ENCODE data around the gene LRIG1. TPM values are rescaled to one million over a fixed set of nuclear protein-coding genes. Genes with fewer than 3 reads are reported as not detected.

Gene LRIG1
- total and polyA plus RNA-seq, 9 of the 15 experiments (the other 6 are each of a cell fraction or from before 2014, with no cell fraction given): 0.05 to 0.38 (median 0.13) TPM; not detected in 3

GRCh38 chr3:66457252-66457651, 43.6 kb downstream of the LRIG1 start:
- Histone ChIP-seq H3K9me1 (ENCODE audit: control insufficient read depth, insufficient read depth, low read length) (no peaks in the 10 kb centered on the region), H3K79me2 (ENCODE audit: control insufficient read depth, insufficient read depth, low read length) (no peaks in the 10 kb centered on the region), H3K4me2 (ENCODE audit: insufficient read depth, low read length) (no peak overlapping the region), H3K36me3 (ENCODE audit: control insufficient read depth, insufficient read depth, low read length) (no peaks in the 10 kb centered on the region), H3K9me3 (replicated peaks; ENCODE audit: control insufficient read depth, insufficient read depth, low read depth, low read length) (no peaks in the 10 kb centered on the region), H2AFZ (ENCODE audit: low read depth, low read length) (no peak overlapping the region), H3K4me3 (no peak overlapping the region), H3K27ac (ENCODE audit: extremely low read depth, low read depth, low read length) (no peak overlapping the region), H3K9ac (ENCODE audit: insufficient read depth in 1 of 2, low read depth in 2 of 2, low read length in 2 of 2) (no peak overlapping the region), H4K20me1 (replicated peaks; ENCODE audit: control insufficient read depth, insufficient read depth, low read length) (no peaks in the 10 kb centered on the region), H3K27me3 (ENCODE audit: control insufficient read depth in 2 of 2, insufficient read depth in 2 of 2, low read length in 2 of 2) (peaks cover under 1 to 21% of the 10 kb centered on the region in 2 experiments; a peak in 4 of 5 replicates), H3K4me1 (replicated peaks in 1 of 2; ENCODE audit: control insufficient read depth in 2 of 2, insufficient read depth in 2 of 2, low read length in 2 of 2) (no peaks in the 10 kb centered on the region)
- 0% methylated on average over 3 of the region's 4 CpGs for WGBS (ENCODE audit: insufficient coverage, low coverage, missing lambda C conversion rate)
- in situ Hi-C loops (cut with MboI): no loop called here
- POLR2A ChIA-PET: no interaction called here
- DNase-seq (ENCODE audit: extremely low read depth in 1 of 4, low spot score in 3 of 4): no peak
- no peak for FAIRE-seq
- TF ChIP-seq NONO (IDR thresholded peaks at IDR 0.05; ENCODE audit: low read depth in 2 of 2, low read length in 1 of 2): no peak
- no peak for TF ChIP-seq TRIM25 (IDR thresholded peaks at IDR 0.05; ENCODE audit: borderline replicate concordance)
- TF ChIP-seq RBFOX2 (IDR thresholded peaks at IDR 0.05; ENCODE audit: low read depth, low read length): no peak
- no peak for TF ChIP-seq TRIM28 (IDR thresholded peaks at IDR 0.05)
- TF ChIP-seq TAF7 (tag; IDR thresholded peaks at IDR 0.05): no peak
- no peak for TF ChIP-seq PRMT5 (CRISPR knock-in tag; IDR thresholded peaks at IDR 0.05)
- ATAC-seq: no peak
- intact Hi-C loops (cut with micrococcal nuclease): no loop called here
- CTCF ChIA-PET (ENCODE audit: low intra/inter-chr PET ratio): no interaction called here
- no TSS peak for BruUV-seq (replicated peaks)
